HepG2 (cell line): ENCODE results near the gene ZMYM1. TPM values are rescaled to one million over a fixed set of nuclear protein-coding genes. Genes with fewer than 3 reads are reported as not detected.

ENCODE experiments used
- ETS1 ChIP-seq: sonication (generic); formaldehyde crosslinking; IDR thresholded peaks from 2 replicates; pipeline ENCODE4 v1.4.0; 2020; ENCODE audit warnings: missing genetic modification reagents
- GLMP ChIP-seq: sonication (generic); formaldehyde crosslinking; IDR thresholded peaks from 2 replicates; pipeline ENCODE4 v1.9.0; 2021; ENCODE audit warnings: missing genetic modification reagents, mild to moderate bottlenecking, borderline replicate concordance
- KLF9 ChIP-seq: IDR thresholded peaks from 2 replicates; pipeline ENCODE4 v1.6.1; 2016; ENCODE audit warnings: low read depth
- LRRFIP1 ChIP-seq: sonication (generic); formaldehyde crosslinking; conservative IDR thresholded peaks from 2 replicates; pipeline ENCODE4 v1.4.0; 2020; ENCODE audit warnings: missing genetic modification reagents
- MEF2D ChIP-seq: sonication (generic); formaldehyde crosslinking; IDR thresholded peaks from 2 replicates; pipeline ENCODE4 v1.5.1; 2020; ENCODE audit warnings: mild to moderate bottlenecking, missing genetic modification reagents
- MTERF4 ChIP-seq: sonication (generic); formaldehyde crosslinking; IDR thresholded peaks from 2 replicates; pipeline ENCODE4 v1.8.0; 2023; ENCODE audit warnings: mild to moderate bottlenecking, missing genetic modification reagents
- NFKB2 ChIP-seq: sonication (generic); formaldehyde crosslinking; IDR thresholded peaks from 2 replicates; pipeline ENCODE4 v1.4.0; 2020; ENCODE audit warnings: missing genetic modification reagents, borderline replicate concordance
- PHF8 ChIP-seq: sonication (generic); formaldehyde crosslinking; IDR thresholded peaks from 2 replicates; pipeline ENCODE4 v1.5.0; 2020; ENCODE audit warnings: missing genetic modification reagents
- SOX6 ChIP-seq, 2 experiments: fragments of 450-650 bp in 1 of 2; sonication (generic) in 1 of 2; formaldehyde crosslinking in 1 of 2; IDR thresholded peaks; 2 replicates each; pipeline versions ENCODE4 v1.4.0 to v1.6.1; 2017 to 2020; ENCODE audit warnings: antibody characterized with exemption in 1 of 2, mild to moderate bottlenecking in 1 of 2, missing genetic modification reagents in 1 of 2
- SPEN ChIP-seq: sonication (generic); formaldehyde crosslinking; IDR thresholded peaks from 2 replicates; pipeline ENCODE4 v1.5.1; 2020; ENCODE audit warnings: low read depth, mild to moderate bottlenecking, missing genetic modification reagents
- TOE1 ChIP-seq: sonication (generic); formaldehyde crosslinking; IDR thresholded peaks from 2 replicates; pipeline ENCODE4 v1.4.0; 2020; ENCODE audit warnings: mild to moderate bottlenecking, missing genetic modification reagents
- ZBTB38 ChIP-seq: sonication (generic); formaldehyde crosslinking; IDR thresholded peaks from 2 replicates; pipeline ENCODE4 v1.5.1; 2020; ENCODE audit warnings: mild to moderate bottlenecking, missing genetic modification reagents
- ZNF251 ChIP-seq: sonication (generic); formaldehyde crosslinking; IDR thresholded peaks from 2 replicates; pipeline ENCODE4 v1.9.0; 2021; ENCODE audit warnings: mild to moderate bottlenecking, missing genetic modification reagents
- ZNF414 ChIP-seq: sonication (generic); formaldehyde crosslinking; IDR thresholded peaks from 2 replicates; pipeline ENCODE4 v1.5.0; 2020; ENCODE audit warnings: missing genetic modification reagents
- ZNF513 ChIP-seq: sonication (generic); formaldehyde crosslinking; conservative IDR thresholded peaks from 2 replicates; pipeline ENCODE4 v1.5.0; 2020; ENCODE audit warnings: missing genetic modification reagents
- ZNF557 ChIP-seq: sonication (generic); formaldehyde crosslinking; IDR thresholded peaks from 2 replicates; pipeline ENCODE4 v1.4.0; 2020; ENCODE audit warnings: missing genetic modification reagents
- ZNF7 ChIP-seq: IDR thresholded peaks from 2 replicates; pipeline ENCODE4 v1.6.1; 2016; ENCODE audit warnings: missing biosample characterization, missing genetic modification reagents
- ZNF713 ChIP-seq: sonication (generic); formaldehyde crosslinking; IDR thresholded peaks from 2 replicates; pipeline ENCODE4 v1.4.0; 2020; ENCODE audit warnings: mild to moderate bottlenecking, missing genetic modification reagents
- ZNF761 ChIP-seq: sonication (generic); formaldehyde crosslinking; conservative IDR thresholded peaks from 2 replicates; pipeline ENCODE4 v1.4.0; 2020; ENCODE audit warnings: mild to moderate bottlenecking, missing genetic modification reagents
- ZNF780A ChIP-seq: sonication (generic); formaldehyde crosslinking; IDR thresholded peaks from 2 replicates; pipeline ENCODE4 v1.8.0; 2022; ENCODE audit warnings: mild to moderate bottlenecking, missing genetic modification reagents, moderate library complexity
- polyA plus RNA-seq, 8 experiments: library from polyadenylated mRNA; depleted of rRNA in 3 of 8; stranded (reverse) in 7 of 8; unstranded in 1 of 8; fragments of >200 nt; fragmentation: Illumina TruSeq in 4 of 8; extraction: Trizol in 4 of 8; gene quantifications; 2 replicates each; pipeline versions ENCODE4 v1.2.1 to v1.2.3, GENCODE V29; 2011 to 2016; ENCODE audit warnings: low read depth in 4 of 8, missing spikeins in 1 of 8, mixed read lengths in 1 of 8; ENCODE audit not compliant: insufficient read depth in 1 of 8
- total RNA-seq, 5 experiments: library from RNA; depleted of rRNA; stranded (reverse); fragments of >200 nt; fragmentation: Illumina TruSeq; extraction: Trizol; gene quantifications; 2 replicates each; pipeline ENCODE4 v1.2.3, GENCODE V29; 2016; ENCODE audit warnings: low read depth in 1 of 5

The ZMYM1 gene
- total and polyA plus RNA-seq, 2 of the 13 experiments (the other 11 are each of a cell fraction or from before 2014, with no cell fraction given) = 10.0 to 16.2 TPM

GRCh38 chr1:35079003-35079930 lies at the start of gene ZMYM1 (continued):
- TF ChIP-seq ZNF513 (CRISPR knock-in tag) = no peak
- TF ChIP-seq MTERF4 = no peak
- no peak; the same call in 1 of the 2 replicates for TF ChIP-seq ZNF761 (CRISPR knock-in tag)
- TF ChIP-seq ZBTB38 = no peak; the same call in 1 of the 2 replicates
- TF ChIP-seq ZNF557 (CRISPR knock-in tag) = 0 out of 2 replicates have a peak, but pooled peaks have one; percentile 71
- no peak for TF ChIP-seq ZNF7
- no peak for TF ChIP-seq TOE1
- TF ChIP-seq ZNF251 = 0 out of 2 replicates have a peak, but pooled peaks have one; percentile 43
- TF ChIP-seq ZNF713 (CRISPR knock-in tag) = peak; percentile 44; the same call in 1 of the 2 replicates
- no peak for TF ChIP-seq MEF2D (CRISPR knock-in tag)
- TF ChIP-seq NFKB2 (CRISPR knock-in tag) = peak; percentile 64; the same call in 1 of the 2 replicates
- peak; percentile 91 for TF ChIP-seq PHF8 (CRISPR knock-in tag)
- TF ChIP-seq ZNF414 (CRISPR knock-in tag) = 0 out of 2 replicates have a peak, but pooled peaks have one; percentile 31
- peak; percentile 53 for TF ChIP-seq SPEN (CRISPR knock-in tag)
- no peak for TF ChIP-seq LRRFIP1
- no peak for TF ChIP-seq GLMP (CRISPR knock-in tag)
- no peak for TF ChIP-seq ZNF780A (CRISPR knock-in tag)
- no peak for TF ChIP-seq SOX6 (IDR thresholded peaks at IDR 0.05)
- 0 out of 2 replicates have a peak, but pooled peaks have one; percentile 22 for TF ChIP-seq SOX6 (CRISPR knock-in tag; IDR thresholded peaks at IDR 0.05)
- no peak for TF ChIP-seq ETS1 (CRISPR knock-in tag)
- peak; percentile 18; the same call in 1 of the 2 replicates for TF ChIP-seq KLF9 (CRISPR knock-in tag)
